Measurements from ENCODE around the gene WWP2. TPM values are rescaled to one million over a fixed set of nuclear protein-coding genes. Genes with fewer than 3 reads are reported as not detected.

Gene WWP2
- total and polyA plus RNA-seq, 2 donors (not counting 3 experiments of a cell fraction or from before 2014, with no cell fraction given): 17.9 to 44.9 TPM

DNA sequence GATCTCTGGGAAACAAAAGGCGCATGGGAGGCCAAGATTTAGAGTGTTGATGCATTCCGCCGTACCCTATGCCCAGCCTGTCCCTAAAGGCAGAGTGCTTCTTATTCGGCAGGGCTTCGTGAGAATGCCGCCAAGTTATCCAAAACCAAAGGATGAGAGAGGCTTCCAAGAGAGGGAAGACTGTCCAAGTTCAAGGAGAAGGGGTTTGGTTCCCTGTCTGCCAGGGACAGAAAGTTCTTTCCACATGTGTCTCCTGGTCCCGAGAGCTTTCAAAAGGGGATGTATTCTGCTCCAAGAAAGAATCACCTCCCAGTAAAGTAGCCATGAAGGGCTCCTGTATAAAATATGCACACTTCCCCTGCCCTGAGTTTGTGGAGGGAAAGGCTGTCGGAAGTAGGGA is 146.9 kb downstream of the WWP2 start:
- no TSS peak for BruUV-seq (replicated peaks)
- CTCF ChIA-PET: interaction anchor here (2.4 kb wide), 1 partner anchor 21 kb away, joined by 8 read pairs; no protein-coding TSS in a partner anchor
- Histone ChIP-seq H3K9me1 (replicated peaks; ENCODE audit: control insufficient read depth, extremely low read depth, insufficient read depth, low read length) (no peaks in the 10 kb centered on the region), H2AFZ (ENCODE audit: low read depth, low read length) (no peak overlapping the region), H3K4me3 (replicated peaks in 1 of 3; ENCODE audit: insufficient read depth in 1 of 3, low read depth in 1 of 3, low read length in 3 of 3) (no peak overlapping the region), H4K20me1 (replicated peaks; ENCODE audit: control insufficient read depth, extremely low read depth, insufficient read depth, low read length) (no peaks in the 10 kb centered on the region), H3K27ac (ENCODE audit: insufficient read depth, low read depth, low read length) (no peak overlapping the region), H3K79me2 (ENCODE audit: control insufficient read depth, insufficient read depth, low read length) (no peaks in the 10 kb centered on the region), H3K9ac (replicated peaks; ENCODE audit: extremely low read depth, insufficient read depth, low read length) (no peak overlapping the region), H3K27me3 (ENCODE audit: control insufficient read depth in 2 of 2, insufficient read depth in 2 of 2, low read length in 2 of 2) (no peaks in the 10 kb centered on the region), H3K4me1 (ENCODE audit: control insufficient read depth, extremely low read depth, insufficient read depth, low read length) (no peaks in the 10 kb centered on the region), H3K9me3 (replicated peaks; ENCODE audit: control insufficient read depth, insufficient read depth, low read length) (no peaks in the 10 kb centered on the region), H3K36me3 (ENCODE audit: control insufficient read depth in 2 of 2, extremely low read depth in 1 of 2, insufficient read depth in 2 of 2, low read length in 2 of 2) (peaks cover 0 to 6% of the 10 kb centered on the region in 2 experiments), H3K4me2 (ENCODE audit: insufficient read depth, low read length) (no peak overlapping the region)
- intact Hi-C loops (cut with micrococcal nuclease): no loop called here
- POLR2A ChIA-PET: no interaction called here
- FAIRE-seq (no peak), DNase-seq (ENCODE audit: low read depth, low spot score) (no peak)
- dilution Hi-C loops (cut with MboI; ENCODE audit: extremely low pct_ligation_motif_present, low sequenced_read_pairs): no loop called here
- no peak for TF ChIP-seq MYC (IDR thresholded peaks at IDR 0.05; ENCODE audit: low read depth, low read length)
- no peak for TF ChIP-seq GATA2 (IDR thresholded peaks at IDR 0.05; ENCODE audit: insufficient read depth, insufficient read length, low read depth, low read length)
- no peak for TF ChIP-seq FOS (IDR thresholded peaks at IDR 0.05; ENCODE audit: borderline replicate concordance, insufficient read depth, low read length)
- TF ChIP-seq POLR2A (IDR thresholded peaks at IDR 0.05; ENCODE audit: low read depth, low read length): no peak
- TF ChIP-seq, protein P1, sequence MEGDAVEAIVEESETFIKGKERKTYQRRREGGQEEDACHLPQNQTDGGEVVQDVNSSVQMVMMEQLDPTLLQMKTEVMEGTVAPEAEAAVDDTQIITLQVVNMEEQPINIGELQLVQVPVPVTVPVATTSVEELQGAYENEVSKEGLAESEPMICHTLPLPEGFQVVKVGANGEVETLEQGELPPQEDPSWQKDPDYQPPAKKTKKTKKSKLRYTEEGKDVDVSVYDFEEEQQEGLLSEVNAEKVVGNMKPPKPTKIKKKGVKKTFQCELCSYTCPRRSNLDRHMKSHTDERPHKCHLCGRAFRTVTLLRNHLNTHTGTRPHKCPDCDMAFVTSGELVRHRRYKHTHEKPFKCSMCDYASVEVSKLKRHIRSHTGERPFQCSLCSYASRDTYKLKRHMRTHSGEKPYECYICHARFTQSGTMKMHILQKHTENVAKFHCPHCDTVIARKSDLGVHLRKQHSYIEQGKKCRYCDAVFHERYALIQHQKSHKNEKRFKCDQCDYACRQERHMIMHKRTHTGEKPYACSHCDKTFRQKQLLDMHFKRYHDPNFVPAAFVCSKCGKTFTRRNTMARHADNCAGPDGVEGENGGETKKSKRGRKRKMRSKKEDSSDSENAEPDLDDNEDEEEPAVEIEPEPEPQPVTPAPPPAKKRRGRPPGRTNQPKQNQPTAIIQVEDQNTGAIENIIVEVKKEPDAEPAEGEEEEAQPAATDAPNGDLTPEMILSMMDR (IDR thresholded peaks at IDR 0.05; ENCODE audit: extremely low read depth in 1 of 2, insufficient read depth in 1 of 2, low read depth in 1 of 2, low read length in 2 of 2): no peak
- TF ChIP-seq JUN (IDR thresholded peaks at IDR 0.05; ENCODE audit: borderline replicate concordance, insufficient read depth, insufficient read length, low read depth): no peak
- TF ChIP-seq, protein P2, sequence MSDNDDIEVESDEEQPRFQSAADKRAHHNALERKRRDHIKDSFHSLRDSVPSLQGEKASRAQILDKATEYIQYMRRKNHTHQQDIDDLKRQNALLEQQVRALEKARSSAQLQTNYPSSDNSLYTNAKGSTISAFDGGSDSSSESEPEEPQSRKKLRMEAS (IDR thresholded peaks at IDR 0.05; ENCODE audit: insufficient read depth, insufficient read length): no peak
- no peak for TF ChIP-seq EZH2 (IDR thresholded peaks at IDR 0.05; ENCODE audit: borderline replicate concordance, low read depth, low read length, severe bottlenecking)
- TF ChIP-seq POLR2AphosphoS5 (IDR thresholded peaks at IDR 0.05; ENCODE audit: insufficient read depth, low read depth, low read length): no peak

Measured in endothelial cell of umbilical vein (primary cell).